H1 (cell line): ENCODE results near the gene AQP2. TPM values are rescaled to one million over a fixed set of nuclear protein-coding genes. Genes with fewer than 3 reads are reported as not detected.

Source experiments
- CTCF ChIA-PET: fragments of 300-600 bp; sonication (Branson Sonifier 250); formaldehyde crosslinking; loops from one replicate; lab custom pipeline; 2021; ENCODE audit not compliant: partially characterized antibody; lab: Charles Lee
- POLR2A ChIA-PET: fragments of 300-600 bp; sonication (Branson Sonifier 250); formaldehyde crosslinking; loops from one replicate; lab custom pipeline; 2021; ENCODE audit warnings: inconsistent platforms; ENCODE audit not compliant: partially characterized antibody; lab: Charles Lee
- DNase-seq, 2 experiments: peaks; one replicate each; pipeline versions ENCODE4 v3.0.0 to v3.0.0-alpha.2; 2010 to 2022; ENCODE audit warnings: low spot score in 2 of 2, low read depth in 1 of 2, mixed read lengths in 1 of 2
- FAIRE-seq: peaks from 2 replicates; lab custom pipeline; 2011; peaks lifted over from hg19 to GRCh38; lab: Jason Lieb, UNC
- H2AFZ ChIP-seq: 2 replicates; pipeline ENCODE4 v1.8.1; 2012; ENCODE audit warnings: low read length, inconsistent platforms
- H2AK5ac ChIP-seq: 2 replicates; pipeline ENCODE4 v1.6.1; 2013; ENCODE audit warnings: low read depth, low read length
- H2BK120ac ChIP-seq: replicated peaks from 2 replicates; pipeline ENCODE3; 2013; ENCODE audit warnings: low read depth, low read length, inconsistent platforms
- H2BK12ac ChIP-seq: 2 replicates; pipeline ENCODE4 v1.6.1; 2013; ENCODE audit warnings: low read depth, low read length
- H2BK15ac ChIP-seq: 2 replicates; pipeline ENCODE4 v1.6.1; 2013; ENCODE audit warnings: low read length
- H2BK20ac ChIP-seq: 2 replicates; pipeline ENCODE4 v1.6.1; 2013; ENCODE audit warnings: low read length
- H2BK5ac ChIP-seq: 2 replicates; pipeline ENCODE4 v1.6.1; 2013; ENCODE audit warnings: low read depth, low read length
- H3K14ac ChIP-seq: 2 replicates; pipeline ENCODE4 v1.6.1; 2013; ENCODE audit warnings: inconsistent platforms; ENCODE audit not compliant: insufficient read length
- H3K18ac ChIP-seq: 2 replicates; pipeline ENCODE4 v1.6.1; 2013; ENCODE audit warnings: low read length; ENCODE audit errors: extremely low read depth
- H3K23ac ChIP-seq: 2 replicates; pipeline ENCODE4 v1.6.1; 2013; ENCODE audit warnings: inconsistent platforms; ENCODE audit not compliant: insufficient read length
- H3K23me2 ChIP-seq: 2 replicates; pipeline ENCODE4 v1.6.1; 2013; ENCODE audit warnings: low read depth, low read length
- H3K27ac ChIP-seq: 2 replicates; pipeline ENCODE4 v1.6.1; 2011; ENCODE audit warnings: low read depth, low read length, inconsistent platforms
- H3K27me3 ChIP-seq, 4 experiments: replicated peaks in 1 of 4; 1 replicate in 1 of 4; 2 replicates in 3 of 4; pipeline versions ENCODE4 v1.6.1 to v1.8.1; 2011 to 2013; ENCODE audit warnings: low read length in 3 of 4, mild to moderate bottlenecking in 3 of 4, inconsistent platforms in 2 of 4, mixed read lengths in 2 of 4, moderate library complexity in 1 of 4; ENCODE audit not compliant: control insufficient read depth in 3 of 4, insufficient read depth in 3 of 4; ENCODE audit errors: extremely low read depth in 1 of 4
- H3K36me3 ChIP-seq, 4 experiments: 2 replicates each; pipeline versions ENCODE4 v1.6.1 to v1.8.1; 2011 to 2013; ENCODE audit warnings: mild to moderate bottlenecking in 4 of 4, low read length in 3 of 4, moderate library complexity in 2 of 4, control low read depth in 1 of 4, inconsistent platforms in 1 of 4; ENCODE audit not compliant: insufficient read depth in 4 of 4, control insufficient read depth in 2 of 4
- H3K4ac ChIP-seq: replicated peaks from 2 replicates; pipeline ENCODE3; 2013; ENCODE audit warnings: low read length, low read depth, mixed read lengths, inconsistent platforms; ENCODE audit not compliant: insufficient read length
- H3K4me1 ChIP-seq, 4 experiments: replicated peaks in 1 of 4; 1 replicate in 1 of 4; 2 replicates in 3 of 4; pipeline versions ENCODE4 v1.6.1 to v1.8.1; 2011 to 2013; ENCODE audit warnings: low read length in 3 of 4, inconsistent platforms in 2 of 4, mixed read lengths in 1 of 4; ENCODE audit not compliant: insufficient read depth in 4 of 4, control insufficient read depth in 3 of 4
- H3K4me2 ChIP-seq, 2 experiments: 2 replicates each; pipeline versions ENCODE4 v1.6.1 to v1.8.1; 2011 to 2013; ENCODE audit warnings: low read depth in 2 of 2, low read length in 2 of 2, control low read depth in 1 of 2, inconsistent platforms in 1 of 2, mild to moderate bottlenecking in 1 of 2; ENCODE audit not compliant: insufficient read depth in 1 of 2
- H3K4me3 ChIP-seq, 4 experiments: fragments of 200-600, 300-600 bp in 1 of 4; sonication (generic), shearing (Covaris generic), sonication (Bioruptor Twin) in 1 of 4; 2 replicates each; pipeline versions ENCODE4 v1.5.1 to v1.8.1; 2011 to 2016; ENCODE audit warnings: low read length in 4 of 4, low read depth in 3 of 4, control low read depth in 2 of 4, inconsistent platforms in 2 of 4, mild to moderate bottlenecking in 2 of 4, mixed read lengths in 1 of 4, moderate library complexity in 1 of 4; ENCODE audit not compliant: insufficient read depth in 2 of 4; ENCODE audit errors: extremely low read depth in 1 of 4
- H3K56ac ChIP-seq: replicated peaks from 2 replicates; pipeline ENCODE3; 2013; ENCODE audit warnings: low read depth, mild to moderate bottlenecking, mixed read lengths, low read length, inconsistent platforms; ENCODE audit not compliant: insufficient read length
- H3K79me1 ChIP-seq: 2 replicates; pipeline ENCODE4 v1.6.1; 2013; ENCODE audit warnings: low read depth, low read length, control low read depth
- H3K79me2 ChIP-seq, 2 experiments: 2 replicates each; pipeline versions ENCODE4 v1.6.1 to v1.8.1; 2012 to 2013; ENCODE audit warnings: low read length in 2 of 2, mild to moderate bottlenecking in 2 of 2, inconsistent platforms in 1 of 2; ENCODE audit not compliant: insufficient read depth in 2 of 2, control insufficient read depth in 1 of 2
- H3K9ac ChIP-seq, 4 experiments: replicated peaks in 1 of 4; 1 replicate in 1 of 4; 2 replicates in 3 of 4; pipeline versions ENCODE4 v1.6.1 to v1.8.1; 2011 to 2013; ENCODE audit warnings: low read depth in 3 of 4, low read length in 3 of 4, control low read depth in 2 of 4, mild to moderate bottlenecking in 2 of 4, moderate library complexity in 2 of 4, inconsistent platforms in 1 of 4; ENCODE audit errors: extremely low read depth in 1 of 4
- H3K9me3 ChIP-seq, 2 experiments: 2 replicates each; pipeline versions ENCODE4 v1.6.1 to v1.8.1; 2012 to 2013; ENCODE audit warnings: mild to moderate bottlenecking in 2 of 2, moderate library complexity in 2 of 2, control low read depth in 1 of 2, inconsistent platforms in 1 of 2, low read depth in 1 of 2, low read length in 1 of 2, mixed read lengths in 1 of 2; ENCODE audit not compliant: insufficient read depth in 2 of 2
- H4K20me1 ChIP-seq, 2 experiments: replicated peaks in 1 of 2; 2 replicates each; pipeline versions ENCODE3 to v1.8.1; 2011 to 2013; ENCODE audit warnings: inconsistent platforms in 2 of 2, low read length in 2 of 2, mild to moderate bottlenecking in 1 of 2; ENCODE audit not compliant: insufficient read depth in 2 of 2, control insufficient read depth in 1 of 2
- H4K5ac ChIP-seq: 2 replicates; pipeline ENCODE4 v1.6.1; 2013; ENCODE audit warnings: low read length, low read depth, mixed read lengths, inconsistent platforms; ENCODE audit not compliant: insufficient read length
- H4K8ac ChIP-seq: 2 replicates; pipeline ENCODE4 v1.8.0; 2013; ENCODE audit warnings: mild to moderate bottlenecking, moderate library complexity, low read length, inconsistent platforms; ENCODE audit not compliant: insufficient read depth; ENCODE audit errors: extremely low read depth
- H4K91ac ChIP-seq: replicated peaks from 2 replicates; pipeline ENCODE3; 2013; ENCODE audit warnings: low read length, mixed read lengths, inconsistent platforms; ENCODE audit not compliant: insufficient read length
- CREB1 ChIP-seq: IDR thresholded peaks from 2 replicates; pipeline ENCODE4 v1.6.1; 2012; ENCODE audit warnings: inconsistent platforms
- JUN ChIP-seq: IDR thresholded peaks from 2 replicates; pipeline ENCODE4 v1.6.1; 2011; ENCODE audit warnings: low read depth, mild to moderate bottlenecking, improper control_type of control experiment, low read length
- SAP30 ChIP-seq: fragments of 300-600 bp; sonication (generic); IDR thresholded peaks from 2 replicates; pipeline ENCODE4 v1.7.1; 2012; ENCODE audit warnings: low read length, moderate library complexity, mild to moderate bottlenecking, inconsistent platforms; ENCODE audit not compliant: insufficient read depth, insufficient replicate concordance
- SIN3A ChIP-seq, 2 experiments: IDR thresholded peaks in 1 of 2; conservative IDR thresholded peaks in 1 of 2; 2 replicates each; pipeline ENCODE4 v1.6.1; 2011 to 2012; ENCODE audit warnings: low read length in 2 of 2, improper control_type of control experiment in 1 of 2, low read depth in 1 of 2, mild to moderate bottlenecking in 1 of 2
- WGBS, 2 experiments: shearing (Covaris generic) in 1 of 2; methylation state at CpG; one replicate each; pipeline versions ENCODE4 v1.1.6 to v1.1.7; 2013 to 2015; ENCODE audit warnings: low lambda C conversion rate in 2 of 2, mixed read lengths in 2 of 2, inconsistent platforms in 1 of 2, low coverage in 1 of 2, missing lambda C conversion rate in 1 of 2; ENCODE audit not compliant: insufficient replicate concordance in 2 of 2, insufficient coverage in 1 of 2, insufficient read length in 1 of 2; ENCODE audit errors: extremely low coverage in 1 of 2, missing lambda C conversion rate in 1 of 2; 5-methylcytosine and 5-hydroxymethylcytosine counted together
- polyA plus RNA-seq, 7 experiments: library from polyadenylated mRNA; depleted of rRNA in 3 of 7; stranded (reverse) in 5 of 7; unstranded in 2 of 7; fragments of >200 nt in 5 of 7; fragments of 200-250 nt in 2 of 7; gene quantifications; 1 replicate in 5 of 7; 2 replicates in 1 of 7; 4 replicates in 1 of 7; pipeline versions ENCODE4 v1.2.1 to v1.2.3, GENCODE V29; 2011 to 2013; ENCODE audit warnings: missing spikeins in 2 of 7, mixed read lengths in 2 of 7
- total RNA-seq: library from RNA; stranded (reverse); fragmentation: NEBNext Ultra II Directional; extraction: Animal tissue kit (Norgen Biotek cat#: 25700); gene quantifications from 2 replicates; pipeline ENCODE4 v1.2.1, GENCODE V29; 2021

AQP2 gene
- total and polyA plus RNA-seq, 2 of the 8 experiments (the other 6 are each of a cell fraction or from before 2014, with no cell fraction given) = not detected

GRCh38 chr12:49965836-49966235 lies 15.3 kb downstream of the AQP2 start:
- Histone ChIP-seq H3K4me1 (peaks cover 0 to 12% (median 4%) of the 10 kb centered on the region in 4 experiments; a peak in 6 of 7 replicates), H3K79me2 (no peaks in the 10 kb centered on the region), H3K23me2 (peaks cover 6% of the 10 kb centered on the region; the same call in 1 of the 2 replicates), H3K27ac (no peak overlapping the region), H3K9ac (no peak overlapping the region), H3K36me3 (no peaks in the 10 kb centered on the region), H3K9me3 (no peaks in the 10 kb centered on the region), H3K79me1 (no peaks in the 10 kb centered on the region), H4K5ac (no peak overlapping the region), H2AFZ (no peak overlapping the region), H2AK5ac (no peak overlapping the region; the same call in 1 of the 2 replicates), H2BK15ac (no peak overlapping the region), H3K18ac (no peak overlapping the region), H2BK120ac (no peak overlapping the region), H4K8ac (no peak overlapping the region), H2BK5ac (no peak overlapping the region), H3K23ac (no peak overlapping the region), H3K14ac (no peak overlapping the region), H3K27me3 (peaks cover 4 to 51% (median 31%) of the 10 kb centered on the region in 4 experiments), H3K56ac (no peak overlapping the region), H4K91ac (no peak overlapping the region), H2BK20ac (no peak overlapping the region), H2BK12ac (no peak overlapping the region), H3K4me3 (no peak overlapping the region), H3K4me2 (no peak overlapping the region), H3K4ac (no peak overlapping the region), H4K20me1 (no peaks in the 10 kb centered on the region)
- ChIA-PET CTCF (interaction anchor here (0.6 to 23.0 kb wide), 36 partner anchors 9 to 731 kb away, joined by 3 to 420 read pairs (median 13); partner anchors contain the start of genes AQP2, ASIC1, COX14 and RACGAP1), POLR2A (interaction anchor here (1.2 to 2.2 kb wide), 6 partner anchors 11 to 145 kb away, joined by 3 to 8 read pairs (median 4); partner anchors contain the start of genes AQP2 and SMARCD1)
- WGBS, 2 experiments = 83% methylated on average over 5 of the region's 6 CpGs; no CpG with 5 or more reads in 1 of the 2 experiments
- DNase-seq = no peak
- no peak for FAIRE-seq
- no peak for TF ChIP-seq SAP30
- TF ChIP-seq JUN = no peak
- TF ChIP-seq CREB1 = no peak
- TF ChIP-seq SIN3A (conservative IDR thresholded peaks at IDR 0.05 in 1 of 2, IDR thresholded peaks at IDR 0.05 in 1 of 2; ENCODE audit: low read depth in 1 of 2, low read length in 2 of 2) = no peak
